NCI-H1694 treated with DMSO at 0.1 percent for 48 hours (cell line): ENCODE data around the gene PTGR3.

ENCODE experiments used
- DNase-seq: peaks from one replicate; lab custom pipeline; 2025; lab: John Stamatoyannopoulos, UW

Gene PTGR3

DNA sequence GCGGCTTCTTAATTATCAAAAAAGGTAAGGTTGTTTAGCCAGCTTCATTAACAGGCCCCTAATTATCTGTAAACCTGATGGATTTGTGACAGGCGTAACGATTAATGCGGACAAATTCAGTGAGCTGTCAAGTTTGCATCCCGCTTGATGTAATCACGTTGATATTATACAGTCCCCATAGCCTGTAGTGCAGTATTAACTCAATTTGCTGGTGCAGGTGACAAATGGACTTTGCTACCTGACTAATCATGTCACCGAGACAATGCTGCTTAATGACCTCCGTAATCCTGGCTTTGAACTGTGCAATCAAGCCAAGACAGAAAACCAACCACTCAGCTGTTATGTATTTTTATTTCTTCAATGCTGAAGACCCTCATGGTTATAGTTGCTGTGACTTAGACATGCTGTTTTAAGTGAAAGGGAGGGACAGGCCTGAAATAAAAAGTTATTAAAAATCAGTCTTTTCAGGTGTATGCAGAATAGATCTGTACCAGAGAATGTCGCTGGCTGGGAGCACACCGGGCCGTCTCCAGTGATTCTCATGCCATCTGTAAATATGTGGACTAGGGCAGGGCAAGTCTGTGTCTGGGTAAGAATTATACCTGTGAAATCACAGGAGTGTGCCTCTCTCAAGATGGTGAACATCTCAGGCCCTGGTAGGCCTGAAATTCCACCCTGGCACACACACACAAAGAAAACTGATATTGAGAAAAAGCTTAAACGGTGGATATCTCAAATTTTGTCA is 6.0 kb upstream of the PTGR3 start:
- no peak for DNase-seq

DNA sequence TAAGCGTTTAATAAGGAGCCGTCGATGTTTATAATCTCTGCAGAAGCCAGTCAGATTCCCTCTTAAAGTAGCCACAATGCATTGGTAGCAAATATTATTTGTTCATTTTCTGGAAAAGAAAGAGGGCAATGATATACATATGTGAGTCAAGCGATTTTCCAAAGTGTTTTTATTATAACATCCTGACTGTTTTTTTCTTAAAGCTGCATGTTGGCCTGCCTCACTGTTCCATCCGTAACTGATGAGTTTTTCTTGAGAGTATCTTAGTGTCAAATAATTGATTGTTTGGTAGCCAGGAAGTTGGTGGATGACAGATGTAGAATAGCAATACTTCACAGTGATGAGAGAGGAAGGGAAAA is 5.4 kb upstream of the PTGR3 start:
- DNase-seq, result no peak

GRCh38 chr18:75213611-75214331 is 4.8 kb upstream of the PTGR3 start:
- peak; percentile 48 for DNase-seq

GRCh38 chr18:75212751-75213090 is 3.8 kb upstream of the PTGR3 start:
- DNase-seq, result no peak

GRCh38 chr18:75211953-75212750 is 3.2 kb upstream of the PTGR3 start:
- no peak for DNase-seq

DNA sequence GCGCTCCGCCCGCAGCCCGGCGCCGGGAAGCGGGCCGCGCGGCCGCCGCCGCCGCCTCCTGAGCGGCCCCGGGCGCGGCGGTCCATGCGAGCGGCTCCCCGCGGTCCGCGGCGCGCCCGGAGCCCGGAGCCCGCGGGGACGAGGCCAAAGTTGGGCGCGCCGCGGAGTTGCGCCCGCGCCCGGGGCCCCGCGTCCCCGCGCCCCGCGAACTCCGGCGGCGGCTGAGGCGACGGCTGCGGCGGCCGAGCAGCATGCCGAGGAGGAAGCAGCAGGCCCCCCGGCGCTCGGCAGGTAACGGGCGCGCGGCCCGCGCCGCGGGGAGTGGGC is 2.6 kb upstream of the PTGR3 start:
- DNase-seq, result no peak

- no peak for DNase-seq
Measured at GRCh38 chr18:75211002-75211621, 2.2 kb upstream of the PTGR3 start.

GRCh38 chr18:75210274-75211001 is 1.5 kb upstream of the PTGR3 start, which contains the start of gene TSHZ1:
Gene TSHZ1, plus strand, starts transcription at chr18:75210797. Its CDS starts 1,080 bp downstream, at chr18:75211877.
- peak; percentile 92 for DNase-seq

DNA sequence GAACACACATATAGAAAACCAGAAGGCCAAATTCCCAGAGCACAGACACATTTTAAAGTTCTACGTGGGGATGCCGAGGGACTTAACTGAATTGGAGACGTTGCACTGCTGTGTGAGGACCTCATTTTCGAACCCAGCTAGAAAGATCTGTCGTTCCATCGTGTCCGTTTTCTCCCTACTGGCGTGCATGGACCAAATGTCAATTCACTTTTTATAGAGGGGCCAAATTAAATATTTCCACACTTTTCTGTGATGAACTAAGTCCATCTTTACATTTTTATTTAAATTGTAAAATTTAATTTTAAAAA is 966 bp upstream of the PTGR3 start:
- peak; percentile 73 for DNase-seq

DNA sequence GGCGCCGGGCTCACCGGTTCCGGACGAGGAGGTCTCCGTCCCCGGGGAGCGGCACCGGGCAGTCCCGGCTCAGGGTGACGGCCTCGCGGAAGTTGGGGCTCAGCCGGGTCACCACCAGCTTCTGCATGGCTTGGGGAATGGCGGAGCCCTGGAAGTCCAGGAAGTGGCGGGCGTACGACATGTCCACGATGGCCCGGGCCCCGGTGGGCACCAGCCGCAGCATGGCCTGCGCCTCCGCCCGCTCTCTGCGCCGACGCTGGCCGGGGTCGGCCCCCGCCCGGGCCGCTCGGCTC is 157 bp downstream of the PTGR3 start:
- DNase-seq, result no peak

GRCh38 chr18:75208155-75208835 is 644 bp downstream of the PTGR3 start:
- DNase-seq, result peak; percentile 45

- no peak for DNase-seq
Measured at GRCh38 chr18:75207310-75208154, 1.4 kb downstream of the PTGR3 start.

GRCh38 chr18:75206452-75207309 is 2.3 kb downstream of the PTGR3 start:
- DNase-seq, result no peak

GRCh38 chr18:75205514-75206132 is 3.3 kb downstream of the PTGR3 start:
- DNase-seq, result no peak

GRCh38 chr18:75204732-75205513 is 4.0 kb downstream of the PTGR3 start:
- no peak for DNase-seq

- DNase-seq, result no peak
Measured at GRCh38 chr18:75204269-75204731, 4.6 kb downstream of the PTGR3 start.

GRCh38 chr18:75203416-75204268 is 5.3 kb downstream of the PTGR3 start:
- DNase-seq, result no peak
